GM12878 (cell line): ENCODE measurements around the gene CORO1C. TPM values are rescaled to one million over a fixed set of nuclear protein-coding genes. Genes with fewer than 3 reads are reported as not detected.

Experiments used
- ATAC-seq: fragments of 200-7000 bp; cut with Tn5 transposase; 3 replicates; pipeline ENCODE4 v1.9.1; 2020; ENCODE audit warnings: mild to moderate bottlenecking, moderate library complexity
- BruUV-seq: library from RNA; stranded (reverse); fragments of 400-500 nt; replicated peaks from 2 replicates; lab custom pipeline; 2021; lab: Mats Ljungman, UMichigan
- CTCF ChIA-PET: fragments of 300-600 bp; sonication (Branson Sonifier 250); formaldehyde crosslinking; extraction: SDS; loops from one replicate; lab custom pipeline; 2021; ENCODE audit warnings: inconsistent platforms; lab: Yijun Ruan, JAX
- POLR2A ChIA-PET: fragments of 350-600 bp; formaldehyde crosslinking; extraction: SDS; loops from one replicate; lab custom pipeline; 2021; ENCODE audit warnings: inconsistent platforms; lab: Charles Lee
- RAD21 ChIA-PET: fragments of 300-600 bp; sonication (Branson Sonifier 250); formaldehyde crosslinking; loops from one replicate; lab custom pipeline; 2023; ENCODE audit warnings: antibody characterized with exemption; ENCODE audit not compliant: unreplicated experiment; lab: Charles Lee
- SMC1A ChIA-PET: fragments of 300-600 bp; sonication (Branson Sonifier 250); formaldehyde crosslinking; loops from one replicate; lab custom pipeline; 2023; ENCODE audit not compliant: unreplicated experiment, uncharacterized antibody; lab: Charles Lee
- DNase-seq: peaks from one replicate; pipeline ENCODE4 v3.0.0-alpha.2; 2011; ENCODE audit warnings: low read depth, low spot score
- FAIRE-seq: peaks from 3 replicates; lab custom pipeline; 2011; peaks lifted over from hg19 to GRCh38; lab: Jason Lieb, UNC
- H2AFZ ChIP-seq: 2 replicates; pipeline ENCODE4 v1.6.0; 2011; ENCODE audit warnings: low read depth, low read length, control low read depth; ENCODE audit not compliant: control insufficient read depth
- H3K27ac ChIP-seq: 2 replicates; pipeline ENCODE4 v1.5.1; 2011; ENCODE audit warnings: control low read depth; ENCODE audit not compliant: control insufficient read depth, insufficient read depth
- H3K27me3 ChIP-seq, 2 experiments: replicated peaks in 1 of 2; 2 replicates each; pipeline versions ENCODE4 v1.6.0 to v1.6.1; 2011; ENCODE audit warnings: low read length in 1 of 2; ENCODE audit not compliant: control insufficient read depth in 2 of 2, insufficient read depth in 2 of 2
- H3K36me3 ChIP-seq, 2 experiments: 2 replicates each; pipeline ENCODE4 v1.5.1; 2011; ENCODE audit warnings: low read length in 1 of 2; ENCODE audit not compliant: control insufficient read depth in 2 of 2, insufficient read depth in 2 of 2
- H3K4me1 ChIP-seq: 2 replicates; pipeline ENCODE4 v1.6.1; 2011; ENCODE audit warnings: mild to moderate bottlenecking, low read length, moderate library complexity, mixed read lengths; ENCODE audit not compliant: control insufficient read depth, insufficient read depth
- H3K4me2 ChIP-seq: 2 replicates; pipeline ENCODE4 v1.6.0; 2011; ENCODE audit warnings: control low read depth; ENCODE audit not compliant: control insufficient read depth, insufficient read depth
- H3K4me3 ChIP-seq: fragments of 200-600 bp; sonication (generic); 2 replicates; pipeline ENCODE4 v1.5.1; 2016
- H3K79me2 ChIP-seq: 2 replicates; pipeline ENCODE4 v1.6.0; 2011; ENCODE audit warnings: low read length; ENCODE audit not compliant: control insufficient read depth, insufficient read depth
- H3K9ac ChIP-seq: 2 replicates; pipeline ENCODE4 v1.8.0; 2011; ENCODE audit warnings: low read length, control low read depth, mixed read lengths; ENCODE audit not compliant: control insufficient read depth, insufficient read depth
- H3K9me3 ChIP-seq: replicated peaks from 3 replicates; pipeline ENCODE4 v1.5.1; 2011; ENCODE audit warnings: mild to moderate bottlenecking, low read length; ENCODE audit not compliant: control insufficient read depth, insufficient read depth
- H4K20me1 ChIP-seq: 2 replicates; pipeline ENCODE4 v1.6.0; 2011; ENCODE audit not compliant: control insufficient read depth, insufficient read depth
- HCFC1 ChIP-seq: fragments of 150-350 bp; IDR thresholded peaks from 2 replicates; pipeline ENCODE4 v1.6.1; 2014; ENCODE audit warnings: low read length
- POLR2A ChIP-seq: IDR thresholded peaks from 2 replicates; pipeline ENCODE4 v1.6.1; 2011; ENCODE audit warnings: low read depth, mild to moderate bottlenecking, low read length
- TCF7 ChIP-seq: IDR thresholded peaks from 2 replicates; pipeline ENCODE4 v1.6.1; 2014; ENCODE audit warnings: antibody characterized with exemption, borderline replicate concordance
- USF2 ChIP-seq: IDR thresholded peaks from 2 replicates; pipeline ENCODE4 v1.6.1; 2011; ENCODE audit warnings: low read depth, low read length, improper control_type of control experiment, borderline replicate concordance
- ZNF687 ChIP-seq: fragments of 450-650 bp; IDR thresholded peaks from 2 replicates; pipeline ENCODE4 v1.6.1; 2017; ENCODE audit warnings: mild to moderate bottlenecking, moderate library complexity
- WGBS: methylation state at CpG from one replicate; pipeline ENCODE4 v1.1.6; 2016; ENCODE audit warnings: low lambda C conversion rate; ENCODE audit not compliant: insufficient replicate concordance, insufficient coverage; ENCODE audit errors: missing lambda C conversion rate; 5-methylcytosine and 5-hydroxymethylcytosine counted together
- in situ Hi-C: fragments of 300-500 bp; cut with MboI; formaldehyde crosslinking; loops from 9 replicates; pipeline ENCODE4 v1.14.3; 2018; ENCODE audit warnings: mixed read lengths
- intact Hi-C: fragments of 100-400 bp; cut with micrococcal nuclease; formaldehyde crosslinking; loops from one replicate; pipeline ENCODE4 v1.14.2; 2022; ENCODE audit not compliant: unreplicated experiment
- polyA plus RNA-seq, 11 experiments: library from polyadenylated mRNA; depleted of rRNA in 4 of 11; unstranded in 6 of 11; stranded (reverse) in 5 of 11; fragments of >200 nt; fragmentation: Nextera tagmentation in 4 of 11; fragmentation: Illumina TruSeq in 1 of 11; extraction: Ambion mirVana in 4 of 11; extraction: Trizol in 1 of 11; gene quantifications; 1 replicate in 1 of 11; 2 replicates in 10 of 11; pipeline versions ENCODE4 v1.2.1 to v1.2.3, GENCODE V29; 2011 to 2016; ENCODE audit warnings: inconsistent platforms in 2 of 11, missing spikeins in 2 of 11, low read depth in 1 of 11
- total RNA-seq, 4 experiments: library from RNA; depleted of rRNA in 3 of 4; stranded (reverse); fragments of >200 nt in 3 of 4; fragmentation: Illumina TruSeq in 1 of 4; extraction: Trizol in 1 of 4; gene quantifications; 2 replicates each; pipeline versions ENCODE4 v1.2.1 to v1.2.3, GENCODE V29; 2013 to 2021

CORO1C gene
- total and polyA plus RNA-seq, 10 of the 15 experiments (the other 5 are each of a cell fraction or from before 2014, with no cell fraction given): 52.7 to 254 (median 171) TPM

- H3K4me3 ChIP-seq: no peak overlapping the region
- ChIA-PET POLR2A (no interaction called here), SMC1A (interaction anchor here (1.3 to 3.3 kb wide), 2 partner anchors 9 to 306 kb away, joined by 3 to 15 read pairs; no protein-coding TSS in a partner anchor)
- H3K79me2 ChIP-seq: no peaks in the 10 kb centered on the region
- no peaks in the 10 kb centered on the region for H3K9me3 ChIP-seq
- H3K27ac ChIP-seq: no peak overlapping the region
- no TSS peak for BruUV-seq
- TF ChIP-seq HCFC1 (no peak), USF2 (no peak), POLR2A (0 out of 2 replicates have a peak, but pooled peaks have one; percentile 14), TCF7 (no peak), ZNF687 (no peak)
- TF ChIP-seq, all 136 proteins: peak for 1
- Histone ChIP-seq H3K27me3 (no peaks in the 10 kb centered on the region), H3K4me1 (peaks cover 30% of the 10 kb centered on the region), H3K36me3 (peaks cover 16 to 30% of the 10 kb centered on the region in 2 experiments), H4K20me1 (no peaks in the 10 kb centered on the region), H3K9ac (no peak overlapping the region), H2AFZ (no peak overlapping the region), H3K4me2 (no peak overlapping the region)
- CTCF ChIA-PET: no interaction called here
- no peak for DNase-seq
- no peak for ATAC-seq
- 91% methylated on average over 16 of the region's 18 CpGs for WGBS
- FAIRE-seq: no peak
- RAD21 ChIA-PET: no interaction called here
- in situ Hi-C loops (no loop called here), intact Hi-C loops (no loop called here)
Observed at GRCh38 chr12:108643941-108644810, 87.1 kb downstream of the CORO1C start.
